ENCODE data around the gene CCL23. TPM values are rescaled to one million over a fixed set of nuclear protein-coding genes. Genes with fewer than 3 reads are reported as not detected.

CCL23 gene
- total RNA-seq, 1 experiment from 2014 or later, result not detected

- ChIA-PET CTCF (no interaction called here), POLR2A (ENCODE audit: low non-redundant PET) (no interaction called here)
- intact Hi-C loops (cut with micrococcal nuclease; ENCODE audit: unreplicated experiment), result loop anchor here (10.0 kb wide), 1 partner anchor 173 kb away; no protein-coding TSS in a partner anchor
- Histone ChIP-seq H3K27ac (ENCODE audit: low read depth, low read length, poor library complexity, severe bottlenecking) (no peak overlapping the region), H3K27me3 (replicated peaks; ENCODE audit: insufficient read depth, low read depth, low read length, poor library complexity) (no peaks in the 10 kb centered on the region), H3K9me3 (ENCODE audit: low read depth, low read length, poor library complexity, severe bottlenecking) (no peaks in the 10 kb centered on the region), H3K4me1 (ENCODE audit: insufficient read depth, low read length, poor library complexity, severe bottlenecking) (no peaks in the 10 kb centered on the region), H3K36me3 (ENCODE audit: insufficient read depth, low read length, poor library complexity, severe bottlenecking) (no peaks in the 10 kb centered on the region), H3K4me3 (ENCODE audit: low read depth, low read length, poor library complexity, severe bottlenecking) (no peak overlapping the region)
- no TSS peak for BruUV-seq (replicated peaks)
- no peak for TF ChIP-seq CTCF (conservative IDR thresholded peaks at IDR 0.05; ENCODE audit: low read depth, low read length)
- no peak for TF ChIP-seq EZH2 (IDR thresholded peaks at IDR 0.05; ENCODE audit: borderline replicate concordance, low read depth, low read length, poor library complexity, severe bottlenecking)
- no peak for DNase-seq (ENCODE audit: low spot score)
These were observed 45.7 kb downstream of the CCL23 start for GRCh38 chr17:35972066-35972465.

GRCh38 chr17:35969558-35970380 lies 48.0 kb downstream of the CCL23 start:
- H3K36me3 ChIP-seq (ENCODE audit: insufficient read depth, low read length, poor library complexity, severe bottlenecking), result no peaks in the 10 kb centered on the region
- ChIA-PET POLR2A (ENCODE audit: low non-redundant PET) (no interaction called here), CTCF (interaction anchor here (1.2 to 1.6 kb wide), 2 partner anchors 103 to 179 kb away, joined by 4 to 13 read pairs; no protein-coding TSS in a partner anchor)
- peak; percentile 65 for DNase-seq (ENCODE audit: low spot score)
- no peaks in the 10 kb centered on the region for H3K9me3 ChIP-seq (ENCODE audit: low read depth, low read length, poor library complexity, severe bottlenecking)
- TF ChIP-seq EZH2 (IDR thresholded peaks at IDR 0.05; ENCODE audit: borderline replicate concordance, low read depth, low read length, poor library complexity, severe bottlenecking) (no peak), CTCF (conservative IDR thresholded peaks at IDR 0.05; ENCODE audit: low read depth, low read length) (peak; percentile 63)
- BruUV-seq (replicated peaks), result no TSS peak
- no peak overlapping the region for H3K27ac ChIP-seq (ENCODE audit: low read depth, low read length, poor library complexity, severe bottlenecking)
- H3K4me1 ChIP-seq (ENCODE audit: insufficient read depth, low read length, poor library complexity, severe bottlenecking), result no peaks in the 10 kb centered on the region
- no peak overlapping the region for H3K4me3 ChIP-seq (ENCODE audit: low read depth, low read length, poor library complexity, severe bottlenecking)
- intact Hi-C loops (cut with micrococcal nuclease; ENCODE audit: unreplicated experiment), result loop anchor here (10.0 kb wide), 3 partner anchors 105 to 515 kb away; partner anchors contain the start of gene ZNHIT3
- H3K27me3 ChIP-seq (replicated peaks; ENCODE audit: insufficient read depth, low read depth, low read length, poor library complexity), result no peaks in the 10 kb centered on the region

GRCh38 chr17:35968520-35969054 lies 49.2 kb downstream of the CCL23 start:
- Histone ChIP-seq H3K4me3 (ENCODE audit: low read depth, low read length, poor library complexity, severe bottlenecking) (no peak overlapping the region), H3K36me3 (ENCODE audit: insufficient read depth, low read length, poor library complexity, severe bottlenecking) (no peaks in the 10 kb centered on the region), H3K27ac (ENCODE audit: low read depth, low read length, poor library complexity, severe bottlenecking) (no peak overlapping the region), H3K9me3 (ENCODE audit: low read depth, low read length, poor library complexity, severe bottlenecking) (no peaks in the 10 kb centered on the region), H3K27me3 (replicated peaks; ENCODE audit: insufficient read depth, low read depth, low read length, poor library complexity) (no peaks in the 10 kb centered on the region), H3K4me1 (ENCODE audit: insufficient read depth, low read length, poor library complexity, severe bottlenecking) (no peaks in the 10 kb centered on the region)
- POLR2A ChIA-PET (ENCODE audit: low non-redundant PET), result no interaction called here
- CTCF ChIA-PET, result no interaction called here
- TF ChIP-seq EZH2 (IDR thresholded peaks at IDR 0.05; ENCODE audit: borderline replicate concordance, low read depth, low read length, poor library complexity, severe bottlenecking) (no peak), CTCF (conservative IDR thresholded peaks at IDR 0.05; ENCODE audit: low read depth, low read length) (no peak)
- BruUV-seq (replicated peaks), result no TSS peak
- intact Hi-C loops (cut with micrococcal nuclease; ENCODE audit: unreplicated experiment), result loop anchor here (10.0 kb wide), 2 partner anchors 106 to 516 kb away; partner anchors contain the start of gene ZNHIT3
- no peak for DNase-seq (ENCODE audit: low spot score)

Measured in A673 (cell line).